ENCODE data around the gene KRTAP10-2.
"Not testable (repeated sequence)": the region's sequence is repeated elsewhere in the genome, so short reads cannot be mapped to it uniquely, and the experiment has no call there.

Gene KRTAP10-2

DNA sequence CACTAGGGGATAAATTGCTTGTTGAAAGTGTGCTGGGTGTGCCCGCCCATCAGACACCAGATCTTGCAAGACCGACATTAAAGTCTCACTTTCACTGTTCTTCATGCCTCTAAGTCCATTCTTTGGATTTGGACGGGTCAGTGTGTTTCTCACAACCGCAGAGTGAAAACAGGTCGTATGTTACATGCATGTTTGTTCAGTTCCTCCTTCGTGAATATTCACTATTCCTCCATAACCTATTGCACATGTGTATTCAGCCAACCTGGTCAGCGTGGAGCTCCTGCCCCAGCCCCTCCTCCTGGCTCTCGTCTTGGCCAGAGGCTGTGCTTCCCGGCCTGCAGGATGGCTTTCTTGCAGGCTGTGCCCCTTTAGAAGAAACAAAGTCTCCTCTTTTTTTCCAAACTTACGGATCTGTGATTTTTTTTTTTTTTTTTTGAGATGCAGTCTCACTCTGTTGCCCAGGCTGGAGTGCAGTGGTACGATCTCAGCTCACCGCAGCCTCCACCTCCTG is 43.2 kb upstream of the KRTAP10-2 start:
- no peak for TF ChIP-seq CTCF (IDR thresholded peaks at IDR 0.05; ENCODE audit: extremely low read depth, insufficient read depth, missing control alignments)
- in situ Hi-C loops (cut with MboI; ENCODE audit: low pct_unique_long_range_greater_than_20kb, low sequenced_read_pairs, unreplicated experiment): no loop called here
- no peak for DNase-seq (ENCODE audit: low spot score)

DNA sequence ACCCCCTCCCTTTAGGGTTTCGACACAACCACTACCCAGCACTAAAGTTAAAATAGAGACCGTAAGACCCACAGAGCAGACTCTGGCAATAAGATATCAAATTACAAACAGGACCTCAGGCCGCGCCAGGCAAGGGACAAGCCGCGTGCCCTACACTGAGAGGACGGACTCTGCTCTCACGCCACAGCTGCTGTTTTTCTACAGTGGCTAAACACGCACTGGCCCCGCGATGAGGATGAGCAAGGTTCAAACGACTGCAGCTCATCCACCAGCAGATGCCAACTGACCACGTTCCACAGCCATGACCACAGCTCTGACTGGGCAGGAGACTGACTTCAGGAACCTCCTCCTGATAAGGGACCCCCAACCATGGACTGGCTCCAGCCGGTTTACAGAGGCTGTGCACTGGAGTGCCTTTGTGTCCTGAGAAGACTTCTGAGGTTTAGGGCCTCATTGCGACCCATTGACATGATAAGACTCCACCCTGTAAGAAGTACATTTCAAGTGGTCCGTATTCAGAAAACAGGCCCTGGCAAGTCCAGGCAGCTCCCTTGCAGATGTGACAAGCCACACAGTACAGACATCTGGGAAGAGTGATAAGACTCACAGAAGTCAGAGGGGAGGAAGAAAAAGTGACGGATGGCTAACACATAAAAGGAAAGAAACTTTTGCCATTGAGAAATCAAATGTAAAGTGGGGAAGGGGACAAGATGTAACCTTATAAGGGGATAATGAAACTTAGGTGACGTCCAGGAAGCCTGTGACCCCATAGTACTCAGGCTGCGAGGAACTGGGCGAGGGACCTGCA is 42.5 kb upstream of the KRTAP10-2 start:
- no peak for TF ChIP-seq CTCF (IDR thresholded peaks at IDR 0.05; ENCODE audit: extremely low read depth, insufficient read depth, missing control alignments)
- in situ Hi-C loops (cut with MboI; ENCODE audit: low pct_unique_long_range_greater_than_20kb, low sequenced_read_pairs, unreplicated experiment): no loop called here

DNA sequence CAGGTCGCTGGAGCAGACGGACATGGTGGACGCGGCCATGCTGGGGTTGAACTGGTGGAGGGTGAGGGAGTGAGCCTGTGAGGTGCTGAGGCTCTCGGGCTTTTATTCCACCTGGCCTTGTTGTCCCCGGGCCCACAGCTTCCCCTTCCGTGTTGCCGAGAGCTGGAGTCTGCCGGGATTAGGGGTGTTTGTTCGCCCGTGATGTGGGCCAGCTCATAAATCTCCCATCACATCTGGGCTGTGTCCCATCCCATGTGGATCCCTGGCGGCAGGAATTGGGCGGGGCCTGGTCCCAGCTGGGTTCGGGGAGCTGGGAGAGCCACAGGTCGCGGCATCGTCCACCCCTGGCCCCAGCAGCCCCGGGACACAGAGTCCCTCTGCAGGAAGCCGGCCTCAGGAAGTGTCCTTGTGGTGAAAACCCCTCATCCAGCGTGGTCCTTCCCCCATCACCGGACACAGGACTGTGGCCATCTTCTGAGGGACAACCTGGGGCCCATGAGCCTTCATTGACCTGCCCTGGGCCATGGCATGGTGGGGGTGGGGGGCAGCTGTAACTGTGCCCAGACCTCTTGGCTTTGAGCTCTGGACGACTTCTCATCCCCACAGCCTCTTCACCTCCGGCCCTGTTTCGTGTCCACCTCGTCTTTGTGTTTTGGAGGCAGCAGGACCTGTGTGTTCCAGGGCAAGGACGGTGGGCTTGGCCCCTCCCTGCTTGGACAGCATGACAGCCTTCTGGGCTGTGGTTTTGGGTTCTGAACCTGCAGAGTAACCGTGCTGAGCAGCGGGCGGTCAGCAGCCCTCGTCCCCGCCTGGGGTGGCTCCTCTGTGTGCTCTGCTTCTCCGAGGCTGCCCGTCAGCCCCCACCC is 41.4 kb upstream of the KRTAP10-2 start, which contains the start of gene KRTAP10-6:
Gene KRTAP10-6, minus strand, starts transcription at position 60 of the 866 bp plus-strand sequence. Its CDS starts 21 bp downstream, at position 39.
- in situ Hi-C loops (cut with MboI; ENCODE audit: low pct_unique_long_range_greater_than_20kb, low sequenced_read_pairs, unreplicated experiment): no loop called here

More for the DNA sequence above, 42.5 kb upstream of the KRTAP10-2 start:
- DNase-seq (ENCODE audit: low spot score): no peak

DNA sequence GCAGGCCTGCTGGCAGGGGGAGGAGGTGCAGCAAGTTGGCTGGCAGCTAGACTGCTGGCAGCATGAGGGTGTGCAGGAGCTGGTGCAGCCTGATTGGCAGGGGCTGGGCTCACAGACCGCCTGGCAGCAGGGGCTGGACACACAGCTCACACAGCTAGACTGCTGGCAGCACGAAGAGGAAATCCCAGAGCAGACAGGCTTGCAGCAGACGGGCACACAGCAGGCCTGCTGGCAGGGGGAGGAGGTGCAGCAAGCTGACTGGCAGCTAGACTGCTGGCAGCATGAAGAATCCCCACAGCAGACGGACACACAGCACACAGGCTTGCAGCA is 40.5 kb upstream of the KRTAP10-2 start:
- DNase-seq (ENCODE audit: low spot score); in situ Hi-C loops (cut with MboI; ENCODE audit: low pct_unique_long_range_greater_than_20kb, low sequenced_read_pairs, unreplicated experiment): not testable (repeated sequence)

More for the DNA sequence above, 41.4 kb upstream of the KRTAP10-2 start, which contains the start of gene KRTAP10-6:
- no peak for TF ChIP-seq CTCF (IDR thresholded peaks at IDR 0.05; ENCODE audit: extremely low read depth, insufficient read depth, missing control alignments)
- no peak for DNase-seq (ENCODE audit: low spot score)

GRCh38 chr21:44590897-44591800 is 39.8 kb upstream of the KRTAP10-2 start:
- DNase-seq (ENCODE audit: low spot score); in situ Hi-C loops (cut with MboI; ENCODE audit: low pct_unique_long_range_greater_than_20kb, low sequenced_read_pairs, unreplicated experiment): not testable (repeated sequence)

- TF ChIP-seq CTCF (IDR thresholded peaks at IDR 0.05; ENCODE audit: extremely low read depth, insufficient read depth, missing control alignments): no peak
- in situ Hi-C loops (cut with MboI; ENCODE audit: low pct_unique_long_range_greater_than_20kb, low sequenced_read_pairs, unreplicated experiment): no loop called here
- no peak for DNase-seq (ENCODE audit: low spot score)
These were observed 39.0 kb upstream of the KRTAP10-2 start for GRCh38 chr21:44590311-44590721.

Measured in GM13977 (cell line).